Measurements from ENCODE around the gene PTPRM. TPM values are rescaled to one million over a fixed set of nuclear protein-coding genes. Genes with fewer than 3 reads are reported as not detected.

Gene PTPRM
- total RNA-seq, 1 donor from 2014 or later = 257 TPM

DNA sequence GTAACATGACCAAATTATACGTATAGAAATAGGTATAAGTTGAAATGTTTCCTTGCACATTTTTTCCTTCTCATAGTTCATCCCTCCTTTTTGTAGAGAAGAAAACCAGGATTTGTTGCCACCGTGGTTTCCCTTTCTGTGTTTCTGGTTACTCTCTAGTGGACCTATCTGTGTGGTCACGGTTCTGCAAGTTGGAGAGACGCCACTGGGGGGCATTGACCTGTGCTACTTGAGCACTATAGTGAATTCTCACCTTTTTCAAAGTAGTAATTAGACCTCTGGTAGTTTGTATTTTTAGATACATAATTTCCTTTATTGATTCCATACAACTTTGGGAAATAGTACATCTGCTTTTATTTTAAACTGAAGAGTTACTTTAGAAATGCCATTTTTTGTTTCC is 444.8 kb downstream of the PTPRM start:
- Histone ChIP-seq H3K4me1 (no peaks in the 10 kb centered on the region), H3K4me3 (no peak overlapping the region), H3K36me3 (no peaks in the 10 kb centered on the region), H3K27me3 (no peaks in the 10 kb centered on the region), H3K9me3 (no peaks in the 10 kb centered on the region), H3K27ac (no peak overlapping the region)
- TF ChIP-seq, protein P1, sequence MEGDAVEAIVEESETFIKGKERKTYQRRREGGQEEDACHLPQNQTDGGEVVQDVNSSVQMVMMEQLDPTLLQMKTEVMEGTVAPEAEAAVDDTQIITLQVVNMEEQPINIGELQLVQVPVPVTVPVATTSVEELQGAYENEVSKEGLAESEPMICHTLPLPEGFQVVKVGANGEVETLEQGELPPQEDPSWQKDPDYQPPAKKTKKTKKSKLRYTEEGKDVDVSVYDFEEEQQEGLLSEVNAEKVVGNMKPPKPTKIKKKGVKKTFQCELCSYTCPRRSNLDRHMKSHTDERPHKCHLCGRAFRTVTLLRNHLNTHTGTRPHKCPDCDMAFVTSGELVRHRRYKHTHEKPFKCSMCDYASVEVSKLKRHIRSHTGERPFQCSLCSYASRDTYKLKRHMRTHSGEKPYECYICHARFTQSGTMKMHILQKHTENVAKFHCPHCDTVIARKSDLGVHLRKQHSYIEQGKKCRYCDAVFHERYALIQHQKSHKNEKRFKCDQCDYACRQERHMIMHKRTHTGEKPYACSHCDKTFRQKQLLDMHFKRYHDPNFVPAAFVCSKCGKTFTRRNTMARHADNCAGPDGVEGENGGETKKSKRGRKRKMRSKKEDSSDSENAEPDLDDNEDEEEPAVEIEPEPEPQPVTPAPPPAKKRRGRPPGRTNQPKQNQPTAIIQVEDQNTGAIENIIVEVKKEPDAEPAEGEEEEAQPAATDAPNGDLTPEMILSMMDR (IDR thresholded peaks at IDR 0.05) = no peak
- DNase-seq (ENCODE audit: low spot score in 2 of 2) = no peak
- intact Hi-C loops (cut with DNase I) = no loop called here

DNA sequence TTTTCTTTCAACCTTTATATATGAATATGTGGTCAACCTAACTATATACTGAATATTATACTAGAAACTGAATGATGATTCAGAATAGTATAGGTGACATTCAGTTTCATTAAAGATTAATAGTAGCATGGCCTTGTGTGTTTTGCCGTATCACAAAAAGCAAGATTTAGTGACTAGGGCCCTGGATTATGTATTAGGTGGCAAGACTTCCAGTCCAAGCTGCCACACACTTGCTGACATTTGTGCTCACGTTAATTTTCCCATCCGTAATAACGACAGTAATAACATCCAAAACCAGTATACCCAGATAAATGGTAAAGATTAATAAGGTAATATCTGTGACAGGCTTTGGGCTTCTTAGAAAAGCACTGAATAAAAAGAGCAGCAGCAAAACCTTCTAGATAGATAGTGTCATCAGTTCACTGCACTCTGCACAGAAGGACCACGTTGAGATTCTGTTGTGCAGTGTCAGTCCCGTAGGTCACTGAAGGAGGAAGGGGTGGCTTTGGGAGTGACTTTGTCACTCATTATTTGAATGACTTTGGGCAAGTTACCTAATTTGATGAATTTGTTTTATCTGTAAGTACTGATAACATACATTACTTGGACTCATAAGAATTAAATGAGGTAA is 451.7 kb downstream of the PTPRM start:
- Histone ChIP-seq H3K36me3 (no peaks in the 10 kb centered on the region), H3K4me3 (no peak overlapping the region), H3K9me3 (no peaks in the 10 kb centered on the region), H3K27ac (no peak overlapping the region), H3K27me3 (no peaks in the 10 kb centered on the region), H3K4me1 (no peaks in the 10 kb centered on the region)
- TF ChIP-seq, protein P1 (IDR thresholded peaks at IDR 0.05) = no peak
- DNase-seq (ENCODE audit: low spot score in 2 of 2) = no peak
- intact Hi-C loops (cut with DNase I) = no loop called here

DNA sequence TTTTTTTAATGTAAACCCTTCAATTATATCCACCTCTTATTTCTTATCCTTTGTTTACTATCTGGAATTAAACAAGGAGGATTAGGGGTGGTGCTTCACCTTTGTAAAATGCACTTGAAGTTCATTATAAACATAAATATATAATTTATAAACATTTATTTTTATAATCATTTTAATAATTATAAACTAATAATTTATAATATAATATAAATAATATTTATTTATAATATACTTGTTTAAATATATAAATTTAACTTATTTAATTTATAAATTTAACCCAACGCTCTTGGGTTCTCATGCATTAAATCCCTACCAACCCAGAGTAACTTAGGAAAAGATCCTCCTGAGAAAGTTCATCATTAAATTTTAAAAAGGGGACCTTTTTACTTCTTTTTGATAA is 452.5 kb downstream of the PTPRM start:
- no peaks in the 10 kb centered on the region for H3K9me3 ChIP-seq
- intact Hi-C loops (cut with DNase I) = no loop called here
- DNase-seq (ENCODE audit: low spot score in 2 of 2) = no peak
- no peaks in the 10 kb centered on the region for H3K27me3 ChIP-seq
- no peaks in the 10 kb centered on the region for H3K36me3 ChIP-seq
- no peaks in the 10 kb centered on the region for H3K4me1 ChIP-seq
- TF ChIP-seq, protein P1 (IDR thresholded peaks at IDR 0.05) = no peak
- no peak overlapping the region for H3K27ac ChIP-seq
- no peak overlapping the region for H3K4me3 ChIP-seq

DNA sequence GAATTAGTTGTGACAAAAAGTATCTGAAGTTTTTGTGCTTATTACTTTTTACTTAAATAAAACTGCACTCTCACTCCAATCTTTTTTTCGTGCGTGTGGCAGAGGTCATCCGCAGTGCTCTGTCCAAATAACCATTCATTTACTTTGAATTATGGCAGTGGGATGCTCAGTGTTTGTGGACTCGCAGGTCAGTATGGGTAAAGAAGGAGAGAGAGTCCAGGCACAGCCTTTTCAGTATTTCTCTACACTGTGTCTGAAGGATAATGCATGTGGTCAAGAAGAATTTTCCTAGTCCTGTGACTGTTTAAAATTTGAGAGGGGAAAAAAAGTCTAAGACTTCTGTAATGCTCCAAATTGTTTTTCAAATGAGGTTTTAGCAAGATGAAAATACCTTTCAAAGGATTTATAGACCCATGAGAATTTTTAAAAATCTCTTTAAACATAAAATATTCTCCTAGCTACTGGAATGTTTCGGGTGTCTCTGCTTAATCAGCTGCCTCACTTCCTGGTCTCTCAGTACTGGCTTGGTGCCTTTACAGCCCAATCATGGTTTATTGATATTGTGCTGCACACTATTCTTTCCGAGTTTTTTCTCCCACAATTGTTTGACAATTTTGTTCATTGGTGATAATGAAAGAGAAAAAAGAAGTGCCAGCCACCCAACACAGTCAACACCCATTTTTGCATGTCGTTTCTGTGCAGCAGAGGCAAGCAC is 453.2 kb downstream of the PTPRM start:
- Histone ChIP-seq H3K27ac (no peak overlapping the region), H3K4me3 (no peak overlapping the region), H3K36me3 (no peaks in the 10 kb centered on the region), H3K9me3 (no peaks in the 10 kb centered on the region), H3K4me1 (no peaks in the 10 kb centered on the region), H3K27me3 (no peaks in the 10 kb centered on the region)
- TF ChIP-seq, protein P1 (IDR thresholded peaks at IDR 0.05) = no peak
- no peak for DNase-seq (ENCODE audit: low spot score in 2 of 2)
- intact Hi-C loops (cut with DNase I) = no loop called here

DNA sequence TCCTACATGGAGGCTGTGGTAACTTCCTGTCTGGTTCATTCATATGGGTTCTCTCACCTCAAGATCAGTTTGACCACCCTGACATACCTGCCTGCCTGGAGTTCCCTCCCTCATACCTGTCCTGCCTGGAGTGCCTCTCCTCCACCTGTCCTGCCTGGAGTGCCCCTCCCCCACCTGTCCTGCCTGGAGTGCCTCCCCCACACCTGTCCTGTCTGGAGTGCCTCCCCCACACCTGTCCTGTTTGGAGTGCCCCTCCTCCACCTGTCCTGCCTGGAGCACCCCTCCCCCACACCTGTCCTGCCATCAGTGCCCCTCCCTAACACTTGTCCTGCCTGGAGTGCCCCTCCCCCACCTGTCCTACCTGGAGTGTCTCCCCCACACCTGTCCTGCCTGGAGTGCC is 461.9 kb downstream of the PTPRM start:
- no peak overlapping the region for H3K4me3 ChIP-seq
- no peaks in the 10 kb centered on the region for H3K27me3 ChIP-seq
- no peaks in the 10 kb centered on the region for H3K9me3 ChIP-seq
- no peaks in the 10 kb centered on the region for H3K4me1 ChIP-seq
- H3K36me3 ChIP-seq = no peaks in the 10 kb centered on the region
- intact Hi-C loops (cut with DNase I) = no loop called here
- TF ChIP-seq, protein P1 (IDR thresholded peaks at IDR 0.05) = no peak
- no peak for DNase-seq (ENCODE audit: low spot score in 2 of 2)
- no peak overlapping the region for H3K27ac ChIP-seq

Data from ascending aorta (tissue), 2 donors.